HG03175 (cell line): ENCODE data around the gene MCF2.
A peak's percentile ranks its signal among the peaks of the same experiment; 100 is the strongest.

Experiments
- ATAC-seq: cut with Tn5 transposase; IDR thresholded peaks from one replicate; pipeline ENCODE4 v1.9.1; 2021; ENCODE audit warnings: mild to moderate bottlenecking, moderate library complexity; ENCODE audit not compliant: unreplicated experiment

The MCF2 gene

GRCh38 chrX:139596068-139596467 lies 111.9 kb downstream of the MCF2 start:
- no peak for ATAC-seq

- ATAC-seq: no peak
Measured at GRCh38 chrX:139585613-139586012, 122.4 kb downstream of the MCF2 start.

DNA sequence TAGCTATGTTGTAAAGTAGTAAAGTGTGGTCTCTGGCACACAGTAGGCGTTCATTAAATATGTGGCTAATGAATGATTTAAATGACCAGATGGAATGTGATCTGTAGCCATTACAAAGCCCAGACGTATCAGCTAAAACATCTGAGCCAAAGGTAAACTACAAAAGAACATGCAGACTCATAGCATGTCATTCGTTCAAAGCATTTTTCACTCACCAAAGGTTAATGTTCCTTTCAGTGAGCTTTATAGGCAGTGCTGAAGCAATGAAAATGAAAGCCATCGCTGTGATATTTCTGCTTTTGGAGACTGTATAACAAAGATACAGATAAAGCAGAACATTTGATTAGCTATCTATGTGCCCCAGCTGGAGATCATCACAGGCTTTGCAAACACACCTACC lies 126.9 kb downstream of the MCF2 start:
- no peak for ATAC-seq

GRCh38 chrX:139566981-139567380 lies 141.0 kb downstream of the MCF2 start:
- no peak for ATAC-seq

- no peak for ATAC-seq
Measured at GRCh38 chrX:139563251-139563650, 144.7 kb downstream of the MCF2 start.

DNA sequence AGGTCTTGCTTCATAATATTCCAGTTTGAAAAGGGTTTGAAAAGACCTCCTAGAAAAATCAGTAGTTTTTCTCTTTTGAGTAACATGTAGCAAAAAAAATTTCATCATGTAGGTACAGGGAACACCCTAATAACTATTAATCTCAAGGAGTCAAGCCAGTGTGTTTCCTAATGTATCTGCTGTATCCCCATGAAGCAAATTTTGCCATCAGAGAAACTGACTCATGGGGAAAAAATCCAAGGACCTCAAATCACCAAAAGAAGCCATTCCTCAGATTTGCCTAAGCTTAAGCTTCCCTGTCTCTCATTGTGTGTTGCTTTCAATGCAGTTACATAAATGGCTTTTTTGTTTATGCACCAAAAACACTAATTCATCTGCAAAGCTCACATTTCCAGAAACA lies 147.7 kb downstream of the MCF2 start:
- ATAC-seq: no peak

DNA sequence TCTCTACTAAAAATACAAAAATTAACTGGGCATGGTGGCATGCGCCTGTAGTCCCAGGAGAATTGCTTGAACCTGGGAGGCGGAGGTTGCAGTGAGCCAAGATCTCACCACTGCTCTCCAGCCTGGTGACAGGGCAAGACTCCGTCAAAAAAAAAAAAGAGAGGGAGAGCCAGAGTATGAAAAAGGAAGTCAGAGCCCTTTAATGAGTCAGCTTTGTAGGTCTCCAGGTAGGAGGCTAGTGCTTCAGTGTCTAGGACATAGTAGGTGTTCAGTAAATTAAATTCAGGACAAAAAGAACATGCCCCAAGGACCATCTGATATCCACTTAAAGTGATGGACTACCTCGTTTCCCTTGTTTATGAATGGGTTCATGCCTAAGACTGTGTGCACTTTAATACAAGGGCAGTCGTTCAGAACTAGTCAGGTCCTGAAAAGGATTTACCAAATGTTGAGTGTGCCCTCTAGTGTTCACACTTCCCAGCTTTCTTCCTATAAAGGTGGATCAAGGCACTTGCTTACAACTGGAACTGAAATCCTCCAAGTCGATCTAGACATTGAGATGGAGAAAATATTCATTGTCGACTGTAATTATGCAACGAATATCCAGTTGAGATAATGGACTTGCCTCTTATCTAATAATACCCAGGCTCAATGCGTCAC lies 148.5 kb downstream of the MCF2 start:
- peak; percentile 85 for ATAC-seq

DNA sequence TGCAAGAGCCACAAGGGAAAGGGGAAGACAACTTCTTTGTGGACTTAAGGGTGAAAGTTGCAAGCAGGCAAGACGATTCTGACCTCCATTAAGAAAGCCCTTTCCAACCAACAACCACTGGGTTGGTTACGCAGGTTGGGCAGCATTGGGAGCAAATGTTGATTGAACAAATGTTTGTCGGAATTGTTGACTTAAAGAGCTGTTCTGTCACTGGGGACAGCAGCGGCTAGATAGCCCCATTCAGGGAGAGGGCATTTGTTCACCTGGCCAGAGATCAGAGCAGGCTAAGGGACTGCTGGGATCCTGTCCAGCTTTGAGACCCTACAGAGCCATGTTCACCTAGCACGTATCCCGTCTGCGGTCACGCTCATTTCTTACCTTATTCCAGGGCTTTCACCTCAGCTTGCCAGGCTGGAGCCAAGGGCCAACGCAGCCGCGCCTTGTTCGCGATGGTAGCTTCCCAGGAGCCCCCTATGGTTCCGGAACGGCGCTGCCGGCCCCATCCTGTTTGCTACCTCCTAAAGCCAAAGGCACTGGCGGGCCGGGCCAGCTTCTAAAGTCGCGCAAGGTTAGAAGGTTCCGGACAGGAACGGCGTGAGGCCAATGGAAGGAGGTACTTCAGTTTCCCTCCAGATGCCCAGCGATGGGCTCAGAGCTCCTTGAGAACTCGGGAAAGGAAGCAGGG lies 152.8 kb downstream of the MCF2 start:
- no peak for ATAC-seq

DNA sequence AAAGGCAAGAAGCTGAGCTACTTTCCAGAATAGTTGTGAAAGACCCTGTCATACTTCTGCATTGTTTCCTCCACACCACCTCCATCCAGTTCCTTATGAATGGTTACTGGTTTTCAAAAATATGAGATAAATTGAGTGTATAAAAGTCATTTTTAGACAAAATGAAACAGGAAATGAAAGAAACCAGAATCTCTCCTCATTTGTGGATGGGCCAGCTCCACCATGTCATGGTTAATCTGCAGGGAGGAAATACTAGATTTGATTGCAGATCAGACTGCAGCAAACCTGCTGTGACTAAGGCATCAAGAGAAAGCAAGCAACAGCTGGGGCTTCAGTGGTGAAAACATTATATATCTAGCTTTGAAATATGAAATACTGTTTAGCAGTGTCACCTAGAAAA lies 153.6 kb downstream of the MCF2 start:
- peak; percentile 36 for ATAC-seq

GRCh38 chrX:139544591-139544990 lies 163.4 kb downstream of the MCF2 start:
- ATAC-seq: no peak

DNA sequence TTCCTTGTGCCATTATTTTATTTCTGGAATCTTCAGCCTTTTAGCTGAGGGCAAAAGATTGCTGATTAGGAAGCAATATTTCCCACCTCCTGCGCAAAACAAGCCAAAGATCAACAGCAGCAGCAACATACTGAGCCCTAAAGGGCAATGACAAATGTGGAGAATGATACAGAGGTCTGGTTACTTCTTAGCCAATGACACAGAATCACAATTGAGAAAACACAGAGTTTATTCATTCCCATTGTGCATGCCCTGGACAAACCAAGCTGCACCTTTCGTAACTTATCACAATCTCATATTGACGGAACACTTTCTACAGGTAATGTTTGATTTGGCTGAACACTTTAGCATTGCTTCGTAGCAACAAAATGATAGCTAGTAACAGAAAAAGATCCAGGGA lies 164.0 kb downstream of the MCF2 start:
- ATAC-seq: no peak

GRCh38 chrX:139542652-139543051 lies 165.3 kb downstream of the MCF2 start:
- no peak for ATAC-seq

GRCh38 chrX:139538907-139539790 lies 168.8 kb downstream of the MCF2 start:
- ATAC-seq: peak; percentile 95

- ATAC-seq: no peak
Measured at GRCh38 chrX:139533444-139533843, 174.5 kb downstream of the MCF2 start.

DNA sequence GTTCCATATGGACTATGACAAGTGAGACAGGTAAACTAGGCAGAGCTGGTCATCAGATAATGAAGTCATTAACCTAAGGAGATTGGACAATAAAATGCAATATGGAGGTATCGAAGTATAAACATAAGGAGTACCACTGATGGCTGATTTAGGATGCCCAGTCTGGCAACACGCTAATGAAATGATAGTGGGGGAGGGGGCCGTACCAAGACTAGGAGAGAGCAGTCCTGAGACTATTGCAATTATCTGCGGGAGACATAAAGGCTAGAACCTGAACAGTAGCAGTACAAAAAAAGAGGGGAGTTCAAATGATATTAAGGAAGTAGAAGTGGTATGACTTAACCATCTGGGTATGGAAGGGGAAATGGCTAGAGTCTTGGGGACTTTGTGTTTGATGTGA lies 175.1 kb downstream of the MCF2 start:
- no peak for ATAC-seq
